HepG2 (cell line): Measurements from ENCODE around the gene MYL11. TPM values are rescaled to one million over a fixed set of nuclear protein-coding genes. Genes with fewer than 3 reads are reported as not detected.

Experiments
- ATAC-seq: fragments of 200-7000 bp; cut with Tn5 transposase; 3 replicates; pipeline ENCODE4 v1.9.1; 2020; ENCODE audit warnings: mild to moderate bottlenecking, moderate library complexity
- BruUV-seq: library from RNA; stranded (reverse); fragments of 400-500 nt; replicated peaks from 2 replicates; lab custom pipeline; 2021; lab: Mats Ljungman, UMichigan
- CTCF ChIA-PET: fragments of 300-600 bp; formaldehyde crosslinking; extraction: SDS; loops from one replicate; lab custom pipeline; 2021; ENCODE audit warnings: low total read pairs, inconsistent platforms, low intra/inter-chr PET ratio; lab: Yijun Ruan, JAX
- POLR2A ChIA-PET: fragments of 350-600 bp; sonication (Branson Sonifier 250); formaldehyde crosslinking; loops from one replicate; lab custom pipeline; 2020; ENCODE audit warnings: antibody characterized with exemption, inconsistent platforms; lab: Yijun Ruan, JAX
- DNase-seq: peaks from one replicate; pipeline ENCODE4 v3.0.0-alpha.2; 2015; ENCODE audit warnings: low spot score
- FAIRE-seq: peaks from 3 replicates; lab custom pipeline; 2011; peaks lifted over from hg19 to GRCh38; lab: Jason Lieb, UNC
- H2AFZ ChIP-seq: one replicate; pipeline ENCODE4 v1.6.1; 2011; ENCODE audit warnings: low read length, inconsistent platforms
- H3K27ac ChIP-seq: fragments of 300-600 bp; 3 replicates; pipeline ENCODE4 v1.8.0; 2011; ENCODE audit warnings: mixed run types, mild to moderate bottlenecking, mixed read lengths, low read length, inconsistent platforms; ENCODE audit not compliant: insufficient read depth; ENCODE audit errors: extremely low read length
- H3K27me3 ChIP-seq, 2 experiments: fragments of 200-600 bp in 1 of 2; 2 replicates in 1 of 2; 3 replicates in 1 of 2; pipeline versions ENCODE4 v1.6.0 to v1.8.0; 2011; ENCODE audit warnings: low read length in 2 of 2, mild to moderate bottlenecking in 2 of 2, moderate library complexity in 2 of 2, inconsistent platforms in 1 of 2; ENCODE audit not compliant: insufficient read depth in 2 of 2, control insufficient read depth in 1 of 2
- H3K36me3 ChIP-seq, 2 experiments: fragments of 200-600 bp in 1 of 2; replicated peaks in 1 of 2; 2 replicates in 1 of 2; 3 replicates in 1 of 2; pipeline versions ENCODE4 v1.5.1 to v1.8.0; 2011; ENCODE audit warnings: low read length in 2 of 2, inconsistent platforms in 1 of 2; ENCODE audit not compliant: insufficient read depth in 2 of 2, control insufficient read depth in 1 of 2
- H3K4me1 ChIP-seq: 2 replicates; pipeline ENCODE4 v1.5.1; 2012; ENCODE audit warnings: low read length, inconsistent platforms; ENCODE audit not compliant: insufficient read depth
- H3K4me2 ChIP-seq: 2 replicates; pipeline ENCODE4 v1.6.0; 2011; ENCODE audit warnings: low read depth, low read length, inconsistent platforms
- H3K4me3 ChIP-seq, 3 experiments: fragments of 200-600 bp in 1 of 3; sonication (generic), shearing (Covaris generic) in 1 of 3; replicated peaks in 1 of 3; 2 replicates each; pipeline ENCODE4 v1.5.1; 2011 to 2016; ENCODE audit warnings: low read length in 3 of 3, inconsistent platforms in 2 of 3, low read depth in 2 of 3, mild to moderate bottlenecking in 2 of 3, control low read depth in 1 of 3, mixed read lengths in 1 of 3; ENCODE audit not compliant: insufficient read depth in 1 of 3
- H3K79me2 ChIP-seq: one replicate; pipeline ENCODE4 v1.6.1; 2011; ENCODE audit warnings: low read length, inconsistent platforms; ENCODE audit not compliant: insufficient read depth
- H3K9ac ChIP-seq: 2 replicates; pipeline ENCODE4 v1.6.0; 2011; ENCODE audit warnings: mild to moderate bottlenecking, low read depth, low read length, inconsistent platforms; ENCODE audit not compliant: insufficient read depth
- H3K9me3 ChIP-seq: 2 replicates; pipeline ENCODE4 v1.5.1; 2012; ENCODE audit warnings: mild to moderate bottlenecking, low read length
- H4K20me1 ChIP-seq: 2 replicates; pipeline ENCODE4 v1.6.0; 2011; ENCODE audit warnings: inconsistent platforms, mild to moderate bottlenecking, low read length, moderate library complexity; ENCODE audit not compliant: insufficient read depth
- AGO2 ChIP-seq: fragments of 200-400 bp; formaldehyde crosslinking; optimal IDR thresholded peaks from 2 replicates; pipeline ENCODE3; 2017; ENCODE audit warnings: mild to moderate bottlenecking, low read depth, low read length, moderate library complexity
- ATAD3A ChIP-seq: sonication (generic); formaldehyde crosslinking; IDR thresholded peaks from 2 replicates; pipeline ENCODE4 v1.4.0; 2020; ENCODE audit warnings: missing genetic modification reagents
- NR3C1 ChIP-seq: sonication (generic); formaldehyde crosslinking; IDR thresholded peaks from 2 replicates; pipeline ENCODE4 v1.4.0; 2020; ENCODE audit warnings: missing genetic modification reagents
- POLR2A ChIP-seq, 2 experiments: IDR thresholded peaks; 2 replicates each; pipeline ENCODE4 v1.6.1; 2011; ENCODE audit warnings: low read depth in 2 of 2, low read length in 2 of 2, mild to moderate bottlenecking in 1 of 2, moderate library complexity in 1 of 2; ENCODE audit not compliant: insufficient read depth in 1 of 2
- RBFOX2 ChIP-seq: fragments of 200-400 bp; formaldehyde crosslinking; IDR thresholded peaks from 2 replicates; pipeline ENCODE4 v1.6.1; 2017; ENCODE audit warnings: low read depth, mild to moderate bottlenecking, low read length
- SMAD9 ChIP-seq: sonication (generic); formaldehyde crosslinking; IDR thresholded peaks from 2 replicates; pipeline ENCODE4 v1.5.1; 2020; ENCODE audit warnings: mild to moderate bottlenecking, missing genetic modification reagents
- SNRNP70 ChIP-seq: fragments of 200-400 bp; formaldehyde crosslinking; IDR thresholded peaks from 2 replicates; pipeline ENCODE4 v1.6.1; 2017; ENCODE audit warnings: mild to moderate bottlenecking, low read depth, low read length, moderate library complexity
- STAG1 ChIP-seq: sonication (generic); formaldehyde crosslinking; IDR thresholded peaks from 2 replicates; pipeline ENCODE4 v1.4.0; 2020; ENCODE audit warnings: missing genetic modification reagents
- U2AF1 ChIP-seq: fragments of 200-400 bp; formaldehyde crosslinking; optimal IDR thresholded peaks from 2 replicates; pipeline ENCODE3; 2017; ENCODE audit warnings: mild to moderate bottlenecking, low read depth, low read length
- ZMYM2 ChIP-seq: sonication (generic); formaldehyde crosslinking; IDR thresholded peaks from 2 replicates; pipeline ENCODE4 v1.8.0; 2022; ENCODE audit warnings: mild to moderate bottlenecking, missing genetic modification reagents
- ZNF350 ChIP-seq: sonication (generic); formaldehyde crosslinking; IDR thresholded peaks from 2 replicates; pipeline ENCODE4 v1.4.0; 2020; ENCODE audit warnings: mild to moderate bottlenecking, low read depth, missing genetic modification reagents, borderline replicate concordance
- ZNF776 ChIP-seq: sonication (generic); formaldehyde crosslinking; IDR thresholded peaks from 2 replicates; pipeline ENCODE4 v1.4.0; 2020; ENCODE audit warnings: mild to moderate bottlenecking, missing genetic modification reagents
- ZNF879 ChIP-seq: sonication (generic); formaldehyde crosslinking; IDR thresholded peaks from 2 replicates; pipeline ENCODE4 v1.8.1; 2023; ENCODE audit warnings: missing genetic modification reagents
- ZSCAN25 ChIP-seq: sonication (generic); formaldehyde crosslinking; IDR thresholded peaks from 2 replicates; pipeline ENCODE4 v1.8.0; 2022; ENCODE audit warnings: mild to moderate bottlenecking, missing genetic modification reagents
- WGBS: methylation state at CpG from one replicate; pipeline ENCODE4 v1.1.6; 2017; ENCODE audit warnings: low lambda C conversion rate; 5-methylcytosine and 5-hydroxymethylcytosine counted together
- in situ Hi-C: cut with HindIII; loops from 2 replicates; pipeline ENCODE4 v1.10.0; 2017; ENCODE audit warnings: low pct_unique_long_range_greater_than_20kb; ENCODE audit not compliant: extremely low pct_ligation_motif_present
- intact Hi-C: fragments of 100-400 bp; cut with micrococcal nuclease; formaldehyde crosslinking; loops from one replicate; pipeline ENCODE4 v1.10.0; 2022; ENCODE audit not compliant: unreplicated experiment
- polyA plus RNA-seq, 8 experiments: library from polyadenylated mRNA; depleted of rRNA in 3 of 8; stranded (reverse) in 7 of 8; unstranded in 1 of 8; fragments of >200 nt; fragmentation: Illumina TruSeq in 4 of 8; extraction: Trizol in 4 of 8; gene quantifications; 2 replicates each; pipeline versions ENCODE4 v1.2.1 to v1.2.3, GENCODE V29; 2011 to 2016; ENCODE audit warnings: low read depth in 4 of 8, missing spikeins in 1 of 8, mixed read lengths in 1 of 8; ENCODE audit not compliant: insufficient read depth in 1 of 8
- total RNA-seq, 5 experiments: library from RNA; depleted of rRNA; stranded (reverse); fragments of >200 nt; fragmentation: Illumina TruSeq; extraction: Trizol; gene quantifications; 2 replicates each; pipeline ENCODE4 v1.2.3, GENCODE V29; 2016; ENCODE audit warnings: low read depth in 1 of 5
- TF ChIP-seq, protein P1 (sequence below): sonication (generic); formaldehyde crosslinking; IDR thresholded peaks from 2 replicates; pipeline ENCODE4 v1.4.0; 2020; ENCODE audit warnings: low read depth, missing genetic modification reagents

Gene MYL11
- total and polyA plus RNA-seq, 2 of the 13 experiments (the other 11 are each of a cell fraction or from before 2014, with no cell fraction given): not detected

DNA sequence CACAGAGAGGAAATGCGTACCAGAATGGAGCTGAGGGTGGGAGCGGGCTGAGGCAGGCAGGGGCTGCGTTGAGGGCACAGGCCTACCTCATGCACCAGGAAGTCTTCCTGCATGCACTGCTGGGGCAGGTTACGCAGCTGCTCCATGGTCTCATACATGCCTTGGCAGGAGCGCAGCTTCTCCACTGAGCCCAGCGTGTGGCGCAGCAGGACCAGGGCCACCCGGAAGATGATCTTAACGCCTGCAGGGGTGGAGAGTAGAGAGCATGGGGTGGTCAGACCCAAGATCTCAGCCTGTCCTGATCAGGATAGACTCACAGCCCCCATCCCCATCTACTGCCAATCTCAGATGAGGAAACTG is 16.0 kb upstream of the MYL11 start:
- WGBS: 93% methylated on average over 9 of the region's 9 CpGs
- H4K20me1 ChIP-seq: no peaks in the 10 kb centered on the region
- no peak overlapping the region for H3K9ac ChIP-seq
- FAIRE-seq (no peak), DNase-seq (no peak), ATAC-seq (no peak)
- intact Hi-C loops: no loop called here
- H2AFZ ChIP-seq: no peak overlapping the region
- ChIA-PET POLR2A (interaction anchor here (1.7 to 6.7 kb wide), 2 partner anchors 11 to 51 kb away, joined by 4 to 94 read pairs; partner anchors contain the start of gene TBC1D10B), CTCF (no interaction called here)
- in situ Hi-C loops: loop anchor here (10.0 kb wide), 1 partner anchor 256 kb away; the partner anchor contains the start of gene ZNF689
- no peak overlapping the region for H3K4me3 ChIP-seq
- H3K36me3 ChIP-seq: peaks cover 13 to 44% of the 10 kb centered on the region in 2 experiments; a peak in 4 of 5 replicates
- H3K4me2 ChIP-seq: no peak overlapping the region
- H3K4me1 ChIP-seq: peaks cover 37% of the 10 kb centered on the region
- H3K9me3 ChIP-seq: no peaks in the 10 kb centered on the region
- H3K27ac ChIP-seq: no peak overlapping the region
- H3K27me3 ChIP-seq: no peaks in the 10 kb centered on the region; a peak in 1 of 5 replicates
- BruUV-seq: no TSS peak
- H3K79me2 ChIP-seq: peaks cover 29% of the 10 kb centered on the region
- TF ChIP-seq STAG1 (CRISPR knock-in tag) (peak; percentile 33), ZSCAN25 (CRISPR knock-in tag) (peak; percentile 89), SNRNP70 (no peak), ZNF776 (CRISPR knock-in tag) (0 out of 2 replicates have a peak, but pooled peaks have one; percentile 10)

DNA sequence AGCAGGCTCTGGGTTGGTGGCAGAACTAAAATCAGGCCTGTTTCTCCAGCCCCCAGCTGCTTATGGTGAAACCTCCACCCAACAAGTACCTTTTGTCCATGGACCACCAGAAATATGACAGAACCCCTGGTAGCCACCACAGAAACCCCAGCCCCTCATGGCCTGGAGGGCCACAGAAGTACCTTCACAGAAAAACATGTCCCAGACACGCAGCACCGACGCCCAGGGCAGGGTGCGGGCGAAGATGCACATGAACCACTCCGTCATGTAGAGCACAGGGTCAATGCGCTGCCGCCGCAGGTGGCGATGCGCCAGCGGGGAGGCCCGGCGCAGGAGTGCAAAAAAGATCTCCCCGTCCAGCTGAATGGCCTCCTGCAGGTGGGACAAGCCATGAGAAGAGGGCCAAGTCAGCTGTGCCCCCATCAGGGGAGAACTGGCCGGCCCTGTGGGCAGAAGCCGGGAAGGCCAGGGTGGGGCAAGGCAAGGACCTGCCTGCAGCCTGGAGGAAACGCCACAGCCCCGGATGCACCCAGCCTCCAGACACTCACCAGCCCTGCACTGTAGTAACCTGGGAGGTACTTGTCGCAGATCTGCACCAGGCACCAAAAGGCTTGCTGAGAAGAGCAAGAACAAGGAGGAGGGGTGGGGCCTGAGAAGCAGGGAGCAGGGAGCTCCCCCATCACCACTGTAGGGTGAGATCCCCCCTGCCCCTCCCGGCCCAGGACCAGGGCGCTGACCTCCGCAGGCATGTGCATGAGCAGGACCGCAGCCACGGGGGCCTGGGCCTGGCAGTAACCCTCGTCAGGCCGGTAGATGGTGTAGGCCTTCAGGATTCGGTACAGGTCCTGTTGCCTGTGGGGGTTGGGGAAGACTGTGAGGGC is 15.4 kb upstream of the MYL11 start:
- BruUV-seq: no TSS peak
- H3K27me3 ChIP-seq: no peaks in the 10 kb centered on the region; a peak in 1 of 5 replicates
- peaks cover 30% of the 10 kb centered on the region for H3K4me1 ChIP-seq
- no peaks in the 10 kb centered on the region for H4K20me1 ChIP-seq
- no peak overlapping the region for H3K27ac ChIP-seq
- FAIRE-seq (no peak), DNase-seq (no peak), ATAC-seq (no peak)
- intact Hi-C loops: no loop called here
- H2AFZ ChIP-seq: no peak overlapping the region
- H3K79me2 ChIP-seq: peaks cover 23% of the 10 kb centered on the region
- ChIA-PET POLR2A (interaction anchor here (1.7 to 6.7 kb wide), 2 partner anchors 10 to 51 kb away, joined by 4 to 94 read pairs; partner anchors contain the start of gene TBC1D10B), CTCF (no interaction called here)
- H3K9me3 ChIP-seq: no peaks in the 10 kb centered on the region
- no peak overlapping the region for H3K4me3 ChIP-seq
- H3K4me2 ChIP-seq: no peak overlapping the region
- in situ Hi-C loops: loop anchor here (10.0 kb wide), 1 partner anchor 256 kb away; the partner anchor contains the start of gene ZNF689
- no peak overlapping the region for H3K9ac ChIP-seq
- H3K36me3 ChIP-seq: peaks cover 13 to 44% of the 10 kb centered on the region in 2 experiments; a peak in 4 of 5 replicates
- WGBS: 98% methylated on average over 28 of the region's 28 CpGs
- no peak for TF ChIP-seq NR3C1 (CRISPR knock-in tag)
- TF ChIP-seq ZMYM2: no peak
- no peak for TF ChIP-seq U2AF1
- no peak for TF ChIP-seq SMAD9 (CRISPR knock-in tag)
- peak; percentile 85 for TF ChIP-seq AGO2
- TF ChIP-seq, protein P1, sequence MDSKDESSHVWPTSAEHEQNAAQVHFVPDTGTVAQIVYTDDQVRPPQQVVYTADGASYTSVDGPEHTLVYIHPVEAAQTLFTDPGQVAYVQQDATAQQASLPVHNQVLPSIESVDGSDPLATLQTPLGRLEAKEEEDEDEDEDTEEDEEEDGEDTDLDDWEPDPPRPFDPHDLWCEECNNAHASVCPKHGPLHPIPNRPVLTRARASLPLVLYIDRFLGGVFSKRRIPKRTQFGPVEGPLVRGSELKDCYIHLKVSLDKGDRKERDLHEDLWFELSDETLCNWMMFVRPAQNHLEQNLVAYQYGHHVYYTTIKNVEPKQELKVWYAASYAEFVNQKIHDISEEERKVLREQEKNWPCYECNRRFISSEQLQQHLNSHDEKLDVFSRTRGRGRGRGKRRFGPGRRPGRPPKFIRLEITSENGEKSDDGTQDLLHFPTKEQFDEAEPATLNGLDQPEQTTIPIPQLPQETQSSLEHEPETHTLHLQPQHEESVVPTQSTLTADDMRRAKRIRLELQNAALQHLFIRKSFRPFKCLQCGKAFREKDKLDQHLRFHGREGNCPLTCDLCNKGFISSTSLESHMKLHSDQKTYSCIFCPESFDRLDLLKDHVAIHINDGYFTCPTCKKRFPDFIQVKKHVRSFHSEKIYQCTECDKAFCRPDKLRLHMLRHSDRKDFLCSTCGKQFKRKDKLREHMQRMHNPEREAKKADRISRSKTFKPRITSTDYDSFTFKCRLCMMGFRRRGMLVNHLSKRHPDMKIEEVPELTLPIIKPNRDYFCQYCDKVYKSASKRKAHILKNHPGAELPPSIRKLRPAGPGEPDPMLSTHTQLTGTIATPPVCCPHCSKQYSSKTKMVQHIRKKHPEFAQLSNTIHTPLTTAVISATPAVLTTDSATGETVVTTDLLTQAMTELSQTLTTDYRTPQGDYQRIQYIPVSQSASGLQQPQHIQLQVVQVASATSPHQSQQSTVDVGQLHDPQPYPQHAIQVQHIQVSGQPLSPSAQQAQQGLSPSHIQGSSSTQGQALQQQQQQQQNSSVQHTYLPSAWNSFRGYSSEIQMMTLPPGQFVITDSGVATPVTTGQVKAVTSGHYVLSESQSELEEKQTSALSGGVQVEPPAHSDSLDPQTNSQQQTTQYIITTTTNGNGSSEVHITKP: no peak
- peak; percentile 56 for TF ChIP-seq RBFOX2
- TF ChIP-seq ZNF350 (CRISPR knock-in tag): no peak
- 0 out of 4 replicates have a peak, but pooled peaks of 1 of the 2 experiments have one; percentile 12 for TF ChIP-seq POLR2A (IDR thresholded peaks at IDR 0.05; ENCODE audit: insufficient read depth in 1 of 2, low read depth in 2 of 2, low read length in 2 of 2)
- TF ChIP-seq ATAD3A (CRISPR knock-in tag): no peak
- no peak for TF ChIP-seq ZNF879 (CRISPR knock-in tag)
